Measurements from ENCODE around the gene RFX5. TPM values are rescaled to one million over a fixed set of nuclear protein-coding genes. Genes with fewer than 3 reads are reported as not detected.
A peak's percentile ranks its signal among the peaks of the same experiment; 100 is the strongest.

The RFX5 gene
- total RNA-seq, 1 experiment from 2014 or later: 34.1 TPM

GRCh38 chr1:151293093-151293492, 54.0 kb downstream of the RFX5 start:
- Histone ChIP-seq H3K9me3 (ENCODE audit: low read length) (no peaks in the 10 kb centered on the region), H3K79me2 (ENCODE audit: low read length) (no peaks in the 10 kb centered on the region), H3K4me2 (ENCODE audit: low read length) (no peak overlapping the region), H3K27me3 (ENCODE audit: low read length) (no peaks in the 10 kb centered on the region), H3K9me2 (replicated peaks; ENCODE audit: low read length) (no peaks in the 10 kb centered on the region), H2AFZ (ENCODE audit: low read length) (no peak overlapping the region), H3K27ac (ENCODE audit: low read length) (no peak overlapping the region), H3K36me3 (ENCODE audit: low read depth, low read length) (peaks cover 51% of the 10 kb centered on the region), H3K9ac (ENCODE audit: low read length) (no peak overlapping the region), H3F3A (ENCODE audit: low read length, unreplicated experiment) (no peaks in the 10 kb centered on the region), H3K4me3 (ENCODE audit: low read length) (no peak overlapping the region), H4K20me1 (ENCODE audit: low read length) (no peaks in the 10 kb centered on the region), H3K4me1 (ENCODE audit: insufficient read depth, low read length) (no peaks in the 10 kb centered on the region)
- intact Hi-C loops (cut with micrococcal nuclease): no loop called here
- DNase-seq (no peak), ATAC-seq (no peak)
- CTCF ChIA-PET: no interaction called here
- BruUV-seq (replicated peaks): no TSS peak
- POLR2A ChIA-PET (ENCODE audit: unreplicated experiment): no interaction called here
- TF ChIP-seq EZH2 (IDR thresholded peaks at IDR 0.05; ENCODE audit: low read length, unreplicated experiment) (no peak), EZH2phosphoT487 (IDR thresholded peaks at IDR 0.05; ENCODE audit: borderline replicate concordance, low read length) (no peak)
- TF ChIP-seq, protein P1, sequence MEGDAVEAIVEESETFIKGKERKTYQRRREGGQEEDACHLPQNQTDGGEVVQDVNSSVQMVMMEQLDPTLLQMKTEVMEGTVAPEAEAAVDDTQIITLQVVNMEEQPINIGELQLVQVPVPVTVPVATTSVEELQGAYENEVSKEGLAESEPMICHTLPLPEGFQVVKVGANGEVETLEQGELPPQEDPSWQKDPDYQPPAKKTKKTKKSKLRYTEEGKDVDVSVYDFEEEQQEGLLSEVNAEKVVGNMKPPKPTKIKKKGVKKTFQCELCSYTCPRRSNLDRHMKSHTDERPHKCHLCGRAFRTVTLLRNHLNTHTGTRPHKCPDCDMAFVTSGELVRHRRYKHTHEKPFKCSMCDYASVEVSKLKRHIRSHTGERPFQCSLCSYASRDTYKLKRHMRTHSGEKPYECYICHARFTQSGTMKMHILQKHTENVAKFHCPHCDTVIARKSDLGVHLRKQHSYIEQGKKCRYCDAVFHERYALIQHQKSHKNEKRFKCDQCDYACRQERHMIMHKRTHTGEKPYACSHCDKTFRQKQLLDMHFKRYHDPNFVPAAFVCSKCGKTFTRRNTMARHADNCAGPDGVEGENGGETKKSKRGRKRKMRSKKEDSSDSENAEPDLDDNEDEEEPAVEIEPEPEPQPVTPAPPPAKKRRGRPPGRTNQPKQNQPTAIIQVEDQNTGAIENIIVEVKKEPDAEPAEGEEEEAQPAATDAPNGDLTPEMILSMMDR (conservative IDR thresholded peaks at IDR 0.05; ENCODE audit: low read depth, low read length): no peak

DNA sequence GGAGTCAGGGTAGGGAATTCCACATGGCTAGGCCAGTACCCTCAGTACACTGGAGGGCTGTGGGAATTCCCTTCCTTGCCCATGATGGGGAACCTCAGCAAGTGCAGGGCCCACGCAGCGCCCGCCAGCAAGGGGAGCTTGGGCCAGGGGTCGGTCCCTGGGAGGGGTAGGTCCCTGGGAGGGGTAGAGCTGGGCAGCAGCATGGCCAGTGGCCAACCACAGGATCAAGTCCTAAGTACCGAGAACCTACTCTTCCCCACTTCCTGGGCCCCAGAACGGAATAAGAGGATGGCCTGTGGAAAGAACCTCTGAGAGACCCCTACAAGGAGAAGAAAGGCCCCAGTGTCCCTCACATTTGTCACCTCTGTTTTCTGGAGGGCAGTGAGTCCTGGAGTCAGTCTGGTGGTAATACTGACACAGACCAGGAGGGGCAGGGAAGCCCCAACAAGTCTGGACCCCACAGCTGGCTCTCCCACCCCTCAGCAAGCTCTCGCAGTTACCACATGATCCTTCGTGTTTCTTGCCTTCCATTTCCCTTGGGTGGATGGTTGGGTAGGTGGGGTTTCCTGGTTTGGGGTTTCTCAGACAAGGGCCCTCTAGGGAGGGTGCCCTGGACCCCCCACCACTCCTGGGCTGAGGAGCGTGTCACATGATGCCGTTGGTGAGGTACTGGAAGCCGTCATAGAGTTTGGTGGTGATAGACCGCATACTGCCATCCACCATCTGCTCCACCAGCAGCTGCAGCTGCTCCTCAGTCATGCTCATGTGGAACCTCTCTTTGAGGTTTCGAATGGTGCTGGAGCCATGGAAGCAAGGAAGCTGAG, 54.6 kb downstream of the RFX5 start:
- Histone ChIP-seq H3K4me1 (ENCODE audit: insufficient read depth, low read length) (no peaks in the 10 kb centered on the region), H3K27me3 (ENCODE audit: low read length) (no peaks in the 10 kb centered on the region), H2AFZ (ENCODE audit: low read length) (no peak overlapping the region), H3K27ac (ENCODE audit: low read length) (no peak overlapping the region), H3K9ac (ENCODE audit: low read length) (no peak overlapping the region), H3K9me2 (replicated peaks; ENCODE audit: low read length) (no peaks in the 10 kb centered on the region), H3K9me3 (ENCODE audit: low read length) (no peaks in the 10 kb centered on the region), H3F3A (ENCODE audit: low read length, unreplicated experiment) (no peaks in the 10 kb centered on the region), H3K4me3 (ENCODE audit: low read length) (no peak overlapping the region), H4K20me1 (ENCODE audit: low read length) (no peaks in the 10 kb centered on the region), H3K36me3 (ENCODE audit: low read depth, low read length) (peaks cover 51% of the 10 kb centered on the region), H3K79me2 (ENCODE audit: low read length) (no peaks in the 10 kb centered on the region), H3K4me2 (ENCODE audit: low read length) (no peak overlapping the region)
- BruUV-seq (replicated peaks): TSS peak; percentile 20
- TF ChIP-seq EZH2 (IDR thresholded peaks at IDR 0.05; ENCODE audit: low read length, unreplicated experiment) (no peak), EZH2phosphoT487 (IDR thresholded peaks at IDR 0.05; ENCODE audit: borderline replicate concordance, low read length) (no peak)
- TF ChIP-seq, protein P1 (conservative IDR thresholded peaks at IDR 0.05; ENCODE audit: low read depth, low read length): 0 out of 2 replicates have a peak, but pooled peaks have one; percentile 9
- POLR2A ChIA-PET (ENCODE audit: unreplicated experiment): no interaction called here
- no peak for DNase-seq
- CTCF ChIA-PET: no interaction called here
- intact Hi-C loops (cut with micrococcal nuclease): no loop called here
- no peak; the same call in 1 of the 2 replicates for ATAC-seq

DNA sequence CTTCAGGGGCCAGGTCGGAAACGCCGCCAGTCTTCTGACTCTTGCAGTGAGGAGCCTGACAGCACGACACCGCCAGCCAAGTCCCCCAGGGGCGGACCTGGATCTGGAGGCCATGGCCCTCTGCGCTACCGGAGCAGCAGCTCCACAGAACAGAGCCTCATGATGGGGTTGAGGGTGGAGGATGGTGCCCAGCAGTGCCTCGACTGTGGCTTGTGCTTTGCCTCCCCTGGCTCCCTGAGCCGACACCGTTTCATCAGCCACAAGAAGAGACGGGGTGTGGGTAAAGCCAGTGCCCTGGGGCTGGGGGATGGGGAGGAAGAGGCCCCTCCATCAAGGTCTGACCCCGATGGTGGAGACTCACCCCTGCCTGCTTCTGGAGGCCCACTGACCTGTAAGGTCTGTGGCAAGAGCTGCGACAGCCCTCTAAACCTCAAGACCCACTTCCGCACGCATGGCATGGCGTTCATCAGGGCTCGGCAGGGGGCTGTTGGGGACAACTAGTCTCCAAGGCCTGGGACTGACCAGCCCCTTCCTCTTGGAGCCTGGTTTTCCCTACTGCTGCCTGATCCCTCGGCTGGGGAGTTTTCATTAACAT, 56.2 kb downstream of the RFX5 start:
- H3K4me2 ChIP-seq (ENCODE audit: low read length): no peak overlapping the region
- H3F3A ChIP-seq (ENCODE audit: low read length, unreplicated experiment): no peaks in the 10 kb centered on the region
- no peak overlapping the region for H3K27ac ChIP-seq (ENCODE audit: low read length)
- TSS peak; percentile 17 for BruUV-seq (replicated peaks)
- H3K9ac ChIP-seq (ENCODE audit: low read length): no peak overlapping the region
- no peaks in the 10 kb centered on the region for H3K9me2 ChIP-seq (replicated peaks; ENCODE audit: low read length)
- H2AFZ ChIP-seq (ENCODE audit: low read length): no peak overlapping the region
- DNase-seq (no peak), ATAC-seq (no peak)
- no peaks in the 10 kb centered on the region for H3K9me3 ChIP-seq (ENCODE audit: low read length)
- ChIA-PET POLR2A (ENCODE audit: unreplicated experiment) (no interaction called here), CTCF (no interaction called here)
- H3K4me1 ChIP-seq (ENCODE audit: insufficient read depth, low read length): no peaks in the 10 kb centered on the region
- H3K79me2 ChIP-seq (ENCODE audit: low read length): no peaks in the 10 kb centered on the region
- H4K20me1 ChIP-seq (ENCODE audit: low read length): no peaks in the 10 kb centered on the region
- no peak overlapping the region for H3K4me3 ChIP-seq (ENCODE audit: low read length)
- no peaks in the 10 kb centered on the region for H3K27me3 ChIP-seq (ENCODE audit: low read length)
- no peak for TF ChIP-seq EZH2 (IDR thresholded peaks at IDR 0.05; ENCODE audit: low read length, unreplicated experiment)
- TF ChIP-seq, protein P1 (conservative IDR thresholded peaks at IDR 0.05; ENCODE audit: low read depth, low read length): no peak
- TF ChIP-seq EZH2phosphoT487 (IDR thresholded peaks at IDR 0.05; ENCODE audit: borderline replicate concordance, low read length): no peak
- intact Hi-C loops (cut with micrococcal nuclease): no loop called here
- peaks cover 60% of the 10 kb centered on the region for H3K36me3 ChIP-seq (ENCODE audit: low read depth, low read length)

All from PC-3 (cell line).